Pancreas (tissue), 10 donors: ENCODE data around the gene RPSA. TPM values are rescaled to one million over a fixed set of nuclear protein-coding genes. Genes with fewer than 3 reads are reported as not detected.
"Not testable (repeated sequence)": the region's sequence is repeated elsewhere in the genome, so short reads cannot be mapped to it uniquely, and the experiment has no call there.

ENCODE experiments used
- ATAC-seq, 4 donors: fragments of 200-7000 bp; cut with Tn5 transposase; one replicate each; pipeline versions ENCODE4 v1.8.0 to v1.9.1; 2020; ENCODE audit warnings: mild to moderate bottlenecking in 4 of 4, moderate library complexity in 4 of 4
- DNase-seq, 6 donors: peaks; one replicate each; pipeline ENCODE4 v3.0.0-alpha.2; 2020
- FAIRE-seq: peaks from 2 replicates; lab custom pipeline; 2012; peaks lifted over from hg19 to GRCh38; lab: Jason Lieb, UNC
- H3K27ac ChIP-seq, 4 donors: fragments of 200-600 bp; sonication (generic); 1 replicate in 3 of 4; 2 replicates in 1 of 4; pipeline versions ENCODE4 v1.5.0 to v1.8.0; 2020
- H3K27me3 ChIP-seq, 4 donors: fragments of 200-600 bp; one replicate each; pipeline ENCODE4 v1.8.0; 2021
- H3K36me3 ChIP-seq, 3 donors: fragments of 200-600 bp; sonication (generic) in 1 of 3; one replicate each; pipeline versions ENCODE4 v1.5.0 to v1.8.0; 2020 to 2021
- H3K4me1 ChIP-seq, 3 donors: fragments of 200-600 bp; one replicate each; pipeline ENCODE4 v1.8.0; 2021
- H3K4me3 ChIP-seq, 4 donors: fragments of 200-600 bp; sonication (generic) in 2 of 4; one replicate each; pipeline versions ENCODE4 v1.5.0 to v1.8.0; 2020 to 2021
- H3K9me3 ChIP-seq, 4 donors: fragments of 200-600 bp; one replicate each; pipeline ENCODE4 v1.8.0; 2021
- CTCF ChIP-seq, 4 donors: fragments of 200-600 bp; sonication (generic) in 3 of 4; IDR thresholded peaks; one replicate each; pipeline versions ENCODE4 v1.5.0 to v1.8.0; 2021; ENCODE audit warnings: antibody characterized with exemption in 4 of 4
- WGBS, 2 donors: extraction: QIAGEN DNeasy Blood & Tissue Kit; methylation state at CpG; one replicate each; pipeline ENCODE4 v1.1.7; 2013; 5-methylcytosine and 5-hydroxymethylcytosine counted together
- intact Hi-C, 3 donors: fragments of 100-400 bp; cut with DNase I; formaldehyde crosslinking; loops; one replicate each; pipeline versions ENCODE4 v1.11.1 to v1.14.2; 2022
- polyA plus RNA-seq, 2 donors: library from polyadenylated mRNA; stranded (reverse); fragments of 200-250 nt; gene quantifications; one replicate each; pipeline ENCODE4 v1.2.3, GENCODE V29; 2013
- total RNA-seq, 6 donors: library from RNA; stranded (reverse); fragmentation: NEBNext Ultra II Directional in 4 of 6; extraction: Animal tissue kit (Norgen Biotek cat#: 25700) in 4 of 6; gene quantifications; one replicate each; pipeline versions ENCODE4 v1.2.1 to v1.2.4, GENCODE V29; 2021 to 2023
- donor health status: healthy with polysubstance abuse.
- donor health status: DM: no; HTN: no; CAD: no; lungs with moderate emphysema.
- donor health status: DM: no; HTN: no; CAD: no.
- donor health status: control.
- donor health status: control.
- donor health status: Bipolar disorder and iron deficiency.
- donor health status: DM: yes; HTN: yes; CAD: no.
- donor health status: DM: no; HTN: no; CAD: no.
- donor health status: DM: no; HTN: no; CAD: no.
- donor health status: DM: yes; HTN: yes; CAD: no.

RPSA gene
- total and polyA plus RNA-seq, 8 donors = 540 to 1,016 (median 773) TPM

- no peaks in the 10 kb centered on the region for H3K36me3 ChIP-seq
- no peak for TF ChIP-seq CTCF (IDR thresholded peaks at IDR 0.05)
- H3K4me3 ChIP-seq = no peak overlapping the region
- FAIRE-seq = no peak
- 89 to 95% methylated on average over 20 of the region's 20 CpGs for WGBS, 2 donors
- no peak for ATAC-seq
- H3K27ac ChIP-seq = no peak overlapping the region
- no peak for DNase-seq
- H3K9me3 ChIP-seq = no peaks in the 10 kb centered on the region
- no peaks in the 10 kb centered on the region for H3K4me1 ChIP-seq
- intact Hi-C loops = no loop called here
- H3K27me3 ChIP-seq = no peaks in the 10 kb centered on the region
Measured at GRCh38 chr3:39456159-39456558, 49.6 kb downstream of the RPSA start.

GRCh38 chr3:39457361-39457760 lies 50.8 kb downstream of the RPSA start:
- 71 to 86% methylated on average over 9 of the region's 9 CpGs for WGBS, 2 donors
- Histone ChIP-seq H3K9me3 (no peaks in the 10 kb centered on the region), H3K27me3 (no peaks in the 10 kb centered on the region), H3K27ac (no peak overlapping the region), H3K36me3 (no peaks in the 10 kb centered on the region), H3K4me3 (no peak overlapping the region), H3K4me1 (no peaks in the 10 kb centered on the region)
- FAIRE-seq = no peak
- DNase-seq = no peak
- no peak for TF ChIP-seq CTCF (IDR thresholded peaks at IDR 0.05)
- ATAC-seq = no peak
- intact Hi-C loops = no loop called here

GRCh38 chr3:39458579-39458978 lies 52.1 kb downstream of the RPSA start:
- FAIRE-seq, ATAC-seq, H3K27me3 ChIP-seq, H3K9me3 ChIP-seq, H3K4me3 ChIP-seq, H3K4me1 ChIP-seq, H3K36me3 ChIP-seq, DNase-seq, H3K27ac ChIP-seq, intact Hi-C loops: not testable (repeated sequence)
- WGBS, 2 donors = 92 to 93% methylated on average over 5 of the region's 5 CpGs

GRCh38 chr3:39460677-39461076 lies 54.2 kb downstream of the RPSA start:
- Histone ChIP-seq H3K4me3 (no peak overlapping the region), H3K4me1 (no peaks in the 10 kb centered on the region), H3K9me3 (no peaks in the 10 kb centered on the region), H3K27ac (no peak overlapping the region), H3K27me3 (no peaks in the 10 kb centered on the region), H3K36me3 (no peaks in the 10 kb centered on the region)
- no peak for FAIRE-seq
- no peak for ATAC-seq
- no peak for TF ChIP-seq CTCF (IDR thresholded peaks at IDR 0.05)
- intact Hi-C loops = no loop called here
- WGBS, 2 donors = 66 to 72% methylated on average over 2 of the region's 2 CpGs
- DNase-seq = no peak

Other genes with a start within 250 kb of the RPSA start
- gene XIRP1, start 214.1 kb upstream of the RPSA start, total RNA-seq = under 1 TPM in 2 of 6 donors, not detected in 4; 0.09 to 0.43 TPM
- gene XIRP1, start 214.1 kb upstream of the RPSA start, polyA plus RNA-seq = under 1 TPM; 0.08 to 0.14 TPM
- gene CX3CR1, start 126.7 kb upstream of the RPSA start, total RNA-seq = 10 to 100 TPM in 1 of 6 donors, 1 to 10 TPM in 4, under 1 TPM in 1; 0.23 to 13.0 (median 1.6) TPM
- gene CX3CR1, start 126.7 kb upstream of the RPSA start, polyA plus RNA-seq = under 1 TPM; 0.08 to 0.14 TPM
- not detected for gene CCR8, start 77.0 kb upstream of the RPSA start, total RNA-seq
- gene CCR8, start 77.0 kb upstream of the RPSA start, polyA plus RNA-seq = not detected
- gene SLC25A38, start 23.4 kb upstream of the RPSA start, total RNA-seq = 10 to 100 TPM; 14.2 to 29.4 (median 21.1) TPM
- gene SLC25A38, start 23.4 kb upstream of the RPSA start, polyA plus RNA-seq = 10 to 100 TPM; 25.1 to 29.4 TPM
- not detected for gene MOBP, start 61.0 kb downstream of the RPSA start, total RNA-seq
- not detected for gene MOBP, start 61.0 kb downstream of the RPSA start, polyA plus RNA-seq